ENCODE measurements around the gene ERC1.
"Not testable (repeated sequence)": the region's sequence is repeated elsewhere in the genome, so short reads cannot be mapped to it uniquely, and the experiment has no call there.

The ERC1 gene

GRCh38 chr12:997505-997904, 6.5 kb downstream of the ERC1 start:
- no peaks in the 10 kb centered on the region for H3K9me3 ChIP-seq (ENCODE audit: severe bottlenecking)
- no peaks in the 10 kb centered on the region for H3K27me3 ChIP-seq (ENCODE audit: insufficient read depth, poor library complexity, severe bottlenecking)
- ATAC-seq (ENCODE audit: low read depth) = no peak
- DNase-seq (ENCODE audit: low spot score) = no peak
- peaks cover 26% of the 10 kb centered on the region for H3K4me1 ChIP-seq (ENCODE audit: insufficient read depth, poor library complexity, severe bottlenecking)
- H3K27ac ChIP-seq (ENCODE audit: poor library complexity, severe bottlenecking) = no peak overlapping the region
- H3K4me3 ChIP-seq (ENCODE audit: severe bottlenecking) = no peak overlapping the region
- peaks cover 18% of the 10 kb centered on the region for H3K36me3 ChIP-seq (ENCODE audit: low read depth)
- TF ChIP-seq CTCF (IDR thresholded peaks at IDR 0.05; ENCODE audit: poor library complexity, severe bottlenecking) = no peak

GRCh38 chr12:998020-998874, 7.2 kb downstream of the ERC1 start:
- H3K27ac ChIP-seq (ENCODE audit: poor library complexity, severe bottlenecking) = no peak overlapping the region
- no peaks in the 10 kb centered on the region for H3K9me3 ChIP-seq (ENCODE audit: severe bottlenecking)
- no peak for ATAC-seq (ENCODE audit: low read depth)
- H3K4me1 ChIP-seq (ENCODE audit: insufficient read depth, poor library complexity, severe bottlenecking) = peaks cover 19% of the 10 kb centered on the region
- no peak for DNase-seq (ENCODE audit: low spot score)
- no peak overlapping the region for H3K4me3 ChIP-seq (ENCODE audit: severe bottlenecking)
- peaks cover 18% of the 10 kb centered on the region for H3K36me3 ChIP-seq (ENCODE audit: low read depth)
- no peak for TF ChIP-seq CTCF (IDR thresholded peaks at IDR 0.05; ENCODE audit: poor library complexity, severe bottlenecking)
- no peaks in the 10 kb centered on the region for H3K27me3 ChIP-seq (ENCODE audit: insufficient read depth, poor library complexity, severe bottlenecking)

- ATAC-seq (ENCODE audit: low read depth); H3K4me3 ChIP-seq (ENCODE audit: severe bottlenecking); H3K27ac ChIP-seq (ENCODE audit: poor library complexity, severe bottlenecking); DNase-seq (ENCODE audit: low spot score); H3K4me1 ChIP-seq (ENCODE audit: insufficient read depth, poor library complexity, severe bottlenecking); H3K9me3 ChIP-seq (ENCODE audit: severe bottlenecking); H3K27me3 ChIP-seq (ENCODE audit: insufficient read depth, poor library complexity, severe bottlenecking): not testable (repeated sequence)
- peaks cover 18% of the 10 kb centered on the region for H3K36me3 ChIP-seq (ENCODE audit: low read depth)
These were observed 8.7 kb downstream of the ERC1 start for GRCh38 chr12:999736-1000135.

- Histone ChIP-seq H3K9me3 (ENCODE audit: severe bottlenecking) (no peaks in the 10 kb centered on the region), H3K4me1 (ENCODE audit: insufficient read depth, poor library complexity, severe bottlenecking) (peaks cover 17% of the 10 kb centered on the region), H3K27me3 (ENCODE audit: insufficient read depth, poor library complexity, severe bottlenecking) (no peaks in the 10 kb centered on the region), H3K4me3 (ENCODE audit: severe bottlenecking) (no peak overlapping the region), H3K36me3 (ENCODE audit: low read depth) (peaks cover 26% of the 10 kb centered on the region), H3K27ac (ENCODE audit: poor library complexity, severe bottlenecking) (no peak overlapping the region)
- DNase-seq (ENCODE audit: low spot score) (no peak), ATAC-seq (ENCODE audit: low read depth) (no peak)
- TF ChIP-seq CTCF (IDR thresholded peaks at IDR 0.05; ENCODE audit: poor library complexity, severe bottlenecking) = no peak
These were observed 10.5 kb downstream of the ERC1 start for GRCh38 chr12:1001507-1001906.

GRCh38 chr12:1003600-1004271, 12.7 kb downstream of the ERC1 start:
- H3K27ac ChIP-seq (ENCODE audit: poor library complexity, severe bottlenecking) = no peak overlapping the region
- H3K9me3 ChIP-seq (ENCODE audit: severe bottlenecking) = no peaks in the 10 kb centered on the region
- H3K36me3 ChIP-seq (ENCODE audit: low read depth) = peaks cover 22% of the 10 kb centered on the region
- no peaks in the 10 kb centered on the region for H3K27me3 ChIP-seq (ENCODE audit: insufficient read depth, poor library complexity, severe bottlenecking)
- ATAC-seq (ENCODE audit: low read depth) (no peak), DNase-seq (ENCODE audit: low spot score) (no peak)
- no peak for TF ChIP-seq CTCF (IDR thresholded peaks at IDR 0.05; ENCODE audit: poor library complexity, severe bottlenecking)
- no peak overlapping the region for H3K4me3 ChIP-seq (ENCODE audit: severe bottlenecking)
- H3K4me1 ChIP-seq (ENCODE audit: insufficient read depth, poor library complexity, severe bottlenecking) = peaks cover 17% of the 10 kb centered on the region

All from RWPE2 (cell line).